HFF-Myc (cell line): Measurements from ENCODE around the gene ANXA1.

Experiments used
- DNase-seq: peaks from one replicate; pipeline ENCODE4 v3.0.0-alpha.2; 2011; ENCODE audit warnings: low read depth; ENCODE audit errors: extremely low read depth
- H3K4me3 ChIP-seq: replicated peaks from 2 replicates; pipeline ENCODE4 v1.5.1; 2011; ENCODE audit warnings: low read depth, mild to moderate bottlenecking, control low read depth, low read length
- TF ChIP-seq, protein P1 (sequence below): IDR thresholded peaks from 2 replicates; pipeline ENCODE4 v1.5.1; 2012; ENCODE audit warnings: mild to moderate bottlenecking, low read depth, low read length, control low read depth; ENCODE audit errors: missing control alignments

Gene ANXA1

DNA sequence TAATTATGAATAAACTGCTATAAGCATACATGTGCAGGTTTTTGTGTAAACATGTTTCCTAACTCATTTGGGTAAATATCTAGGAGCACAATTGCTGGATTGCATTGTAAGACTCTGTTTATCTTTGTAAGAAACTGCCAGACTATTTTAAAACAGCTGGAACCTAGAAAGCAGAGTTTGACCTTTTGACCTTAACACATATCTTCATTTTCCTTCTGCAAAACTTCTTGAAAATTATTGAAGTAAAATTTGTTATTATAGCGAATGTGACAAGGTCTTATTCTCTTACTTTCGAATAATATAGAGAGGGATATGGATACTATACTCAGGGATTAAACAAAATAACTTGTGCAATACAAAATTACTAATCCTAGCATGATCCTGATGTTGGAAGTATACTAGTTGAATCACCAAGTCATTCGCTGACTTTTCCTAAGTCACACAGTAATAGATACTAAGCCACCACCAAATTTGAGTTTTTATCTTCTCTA lies 3.2 kb upstream of the ANXA1 start:
- no peak overlapping the region for H3K4me3 ChIP-seq
- DNase-seq, result no peak
- TF ChIP-seq, protein P1, sequence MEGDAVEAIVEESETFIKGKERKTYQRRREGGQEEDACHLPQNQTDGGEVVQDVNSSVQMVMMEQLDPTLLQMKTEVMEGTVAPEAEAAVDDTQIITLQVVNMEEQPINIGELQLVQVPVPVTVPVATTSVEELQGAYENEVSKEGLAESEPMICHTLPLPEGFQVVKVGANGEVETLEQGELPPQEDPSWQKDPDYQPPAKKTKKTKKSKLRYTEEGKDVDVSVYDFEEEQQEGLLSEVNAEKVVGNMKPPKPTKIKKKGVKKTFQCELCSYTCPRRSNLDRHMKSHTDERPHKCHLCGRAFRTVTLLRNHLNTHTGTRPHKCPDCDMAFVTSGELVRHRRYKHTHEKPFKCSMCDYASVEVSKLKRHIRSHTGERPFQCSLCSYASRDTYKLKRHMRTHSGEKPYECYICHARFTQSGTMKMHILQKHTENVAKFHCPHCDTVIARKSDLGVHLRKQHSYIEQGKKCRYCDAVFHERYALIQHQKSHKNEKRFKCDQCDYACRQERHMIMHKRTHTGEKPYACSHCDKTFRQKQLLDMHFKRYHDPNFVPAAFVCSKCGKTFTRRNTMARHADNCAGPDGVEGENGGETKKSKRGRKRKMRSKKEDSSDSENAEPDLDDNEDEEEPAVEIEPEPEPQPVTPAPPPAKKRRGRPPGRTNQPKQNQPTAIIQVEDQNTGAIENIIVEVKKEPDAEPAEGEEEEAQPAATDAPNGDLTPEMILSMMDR, result no peak

DNA sequence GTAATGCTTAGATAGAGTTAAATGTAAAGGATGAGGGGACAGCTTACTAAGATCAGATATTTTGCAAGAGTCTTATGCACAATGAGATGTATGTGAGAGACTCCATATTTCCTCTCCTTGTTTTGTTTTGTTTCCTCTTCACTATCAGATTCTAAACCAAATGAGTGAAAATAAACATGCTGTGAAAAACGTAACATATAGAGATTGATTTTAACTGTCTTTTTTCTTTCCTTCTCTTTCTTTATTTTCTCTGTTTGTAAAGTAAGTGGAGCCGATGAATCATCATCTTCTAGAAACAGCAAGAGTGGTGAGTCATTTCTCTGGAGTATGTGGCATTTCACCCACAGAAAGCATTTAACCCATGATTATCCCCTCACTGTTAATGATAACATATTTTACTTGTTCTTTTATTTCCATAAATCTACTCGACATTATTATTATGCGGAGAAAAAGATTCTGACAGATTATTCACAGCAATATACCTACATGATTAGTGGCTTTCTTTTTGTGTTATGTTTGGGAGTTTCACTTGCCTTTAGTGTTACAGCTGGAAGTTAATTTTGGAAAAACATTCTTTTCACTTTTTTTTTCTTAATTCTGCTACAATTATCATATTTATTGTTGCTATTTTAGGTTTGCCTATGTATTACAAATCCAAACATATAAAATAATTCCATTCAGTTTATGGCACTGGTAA lies 2.1 kb upstream of the ANXA1 start:
- H3K4me3 ChIP-seq, result no peak overlapping the region; the same call in 1 of the 2 replicates
- peak; percentile 74 for DNase-seq
- TF ChIP-seq, protein P1, result no peak

DNA sequence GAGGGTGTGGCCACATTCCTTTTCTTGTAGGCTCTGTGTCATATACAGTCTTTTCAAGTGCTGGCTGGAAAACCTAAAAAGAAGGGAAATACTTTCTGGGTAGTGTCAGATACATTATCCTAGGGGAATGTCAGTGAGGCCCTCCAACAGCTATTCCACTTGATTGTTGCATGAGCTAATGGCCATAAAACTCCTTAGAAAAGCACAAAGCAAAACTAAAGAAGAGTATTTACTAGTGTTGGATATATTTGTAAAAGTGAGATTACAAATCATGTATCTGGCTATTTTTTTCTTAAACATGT lies 829 bp downstream of the ANXA1 start:
- H3K4me3 ChIP-seq, result peak overlapping the region; percentile 91
- TF ChIP-seq, protein P1, result no peak

DNA sequence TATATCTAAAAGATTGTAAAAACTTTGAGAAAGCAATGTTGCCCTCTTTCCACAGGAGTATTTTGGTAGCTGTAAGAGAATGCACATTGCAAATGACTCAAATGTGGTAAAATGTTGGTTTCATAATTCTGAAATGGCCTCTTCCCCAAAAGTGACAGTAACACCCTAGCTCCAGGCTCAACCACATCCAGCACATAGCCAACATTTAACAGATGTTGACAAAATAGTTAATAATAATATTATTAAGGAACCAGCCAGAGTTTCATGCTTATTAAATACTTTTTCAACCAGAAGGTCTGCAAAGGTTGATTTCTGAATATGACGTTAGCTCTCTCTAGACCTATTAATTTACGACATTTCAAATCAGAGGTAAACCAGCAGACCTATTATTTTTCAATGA lies 1.3 kb downstream of the ANXA1 start:
- no peak for DNase-seq
- H3K4me3 ChIP-seq, result peak overlapping the region; percentile 91
- TF ChIP-seq, protein P1, result no peak

More for the DNA sequence above, 829 bp downstream of the ANXA1 start:
- DNase-seq, result no peak

DNA sequence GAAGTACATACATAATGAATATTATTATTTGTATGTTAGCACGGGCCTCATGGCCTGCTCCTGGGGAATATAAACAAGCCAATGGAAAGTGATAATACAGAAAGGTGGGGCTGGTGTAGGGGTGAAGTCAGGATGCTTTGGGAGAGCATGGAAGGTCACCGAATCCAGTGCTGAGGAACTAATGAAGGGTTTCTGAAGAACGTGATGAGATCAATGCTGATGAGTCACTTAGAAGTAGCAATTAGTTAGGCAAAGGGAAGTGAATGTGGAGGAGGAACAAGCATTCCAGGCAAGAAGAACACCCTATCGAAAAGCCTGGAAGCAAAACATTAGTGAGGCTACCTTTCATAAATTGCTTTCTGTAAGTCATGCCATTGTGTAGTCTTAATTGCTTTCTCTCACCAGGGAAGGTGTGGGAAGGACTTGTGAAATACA lies 2.1 kb downstream of the ANXA1 start:
- H3K4me3 ChIP-seq, result peak overlapping the region; percentile 91
- TF ChIP-seq, protein P1, result no peak
- no peak for DNase-seq

DNA sequence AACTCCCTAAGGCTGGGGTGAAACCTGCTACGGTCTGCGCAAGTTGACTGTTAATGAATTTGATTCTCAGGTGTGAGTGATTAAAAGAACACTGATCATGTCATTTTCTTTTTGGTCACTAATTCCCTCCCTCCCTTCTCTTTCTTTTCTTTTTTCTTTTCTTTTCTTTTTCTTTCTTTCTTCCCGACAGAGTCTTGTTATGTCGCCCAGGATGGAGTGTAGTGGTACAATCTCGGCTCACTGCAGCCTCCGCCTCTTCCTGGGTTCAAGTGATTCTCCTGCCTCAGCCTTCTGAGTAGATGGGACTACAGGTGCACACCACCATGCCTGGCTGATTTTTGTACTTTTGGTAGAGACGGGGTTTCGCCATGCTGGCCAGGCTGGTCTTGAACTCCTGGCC lies 2.6 kb downstream of the ANXA1 start:
- peak overlapping the region; percentile 91 for H3K4me3 ChIP-seq
- DNase-seq, result no peak

More for the DNA sequence above, 2.6 kb downstream of the ANXA1 start:
- TF ChIP-seq, protein P1, result no peak
